GM19324 (cell line): Measurements from ENCODE around the gene SLCO1C1.
"Not testable (repeated sequence)": the region's sequence is repeated elsewhere in the genome, so short reads cannot be mapped to it uniquely, and the experiment has no call there.

Experiments used
- ATAC-seq: cut with Tn5 transposase; IDR thresholded peaks from one replicate; pipeline ENCODE4 v1.9.1; 2021; ENCODE audit warnings: mild to moderate bottlenecking, moderate library complexity; ENCODE audit not compliant: unreplicated experiment, low FRiP score

SLCO1C1 gene, protein sequence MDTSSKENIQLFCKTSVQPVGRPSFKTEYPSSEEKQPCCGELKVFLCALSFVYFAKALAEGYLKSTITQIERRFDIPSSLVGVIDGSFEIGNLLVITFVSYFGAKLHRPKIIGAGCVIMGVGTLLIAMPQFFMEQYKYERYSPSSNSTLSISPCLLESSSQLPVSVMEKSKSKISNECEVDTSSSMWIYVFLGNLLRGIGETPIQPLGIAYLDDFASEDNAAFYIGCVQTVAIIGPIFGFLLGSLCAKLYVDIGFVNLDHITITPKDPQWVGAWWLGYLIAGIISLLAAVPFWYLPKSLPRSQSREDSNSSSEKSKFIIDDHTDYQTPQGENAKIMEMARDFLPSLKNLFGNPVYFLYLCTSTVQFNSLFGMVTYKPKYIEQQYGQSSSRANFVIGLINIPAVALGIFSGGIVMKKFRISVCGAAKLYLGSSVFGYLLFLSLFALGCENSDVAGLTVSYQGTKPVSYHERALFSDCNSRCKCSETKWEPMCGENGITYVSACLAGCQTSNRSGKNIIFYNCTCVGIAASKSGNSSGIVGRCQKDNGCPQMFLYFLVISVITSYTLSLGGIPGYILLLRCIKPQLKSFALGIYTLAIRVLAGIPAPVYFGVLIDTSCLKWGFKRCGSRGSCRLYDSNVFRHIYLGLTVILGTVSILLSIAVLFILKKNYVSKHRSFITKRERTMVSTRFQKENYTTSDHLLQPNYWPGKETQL

DNA sequence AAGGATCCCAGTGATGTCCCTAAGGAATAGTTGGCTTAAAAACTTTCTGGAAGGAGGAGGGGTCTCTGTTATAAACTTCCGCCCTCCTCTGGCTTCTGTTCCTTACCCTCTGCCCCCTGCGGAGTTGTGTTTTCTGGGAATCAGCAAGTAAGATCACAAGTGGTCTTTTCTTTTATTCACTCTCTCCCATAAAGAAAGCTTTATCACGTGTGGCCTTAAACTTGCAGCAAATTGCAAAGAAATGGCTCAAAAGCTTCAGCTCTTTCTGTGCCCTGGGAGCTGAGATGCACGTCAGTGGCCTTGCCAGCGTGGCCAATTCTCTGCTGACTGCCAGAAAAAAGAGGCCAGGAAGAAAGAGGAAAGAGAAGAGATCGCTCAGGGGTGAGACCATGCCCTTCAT lies at the start of gene SLCO1C1:
TSS of gene SLCO1C1 (plus strand) at position 101 of the 400 bp plus-strand sequence. CDS start 4,245 bp downstream, outside the sequence.
- ATAC-seq, result no peak

DNA sequence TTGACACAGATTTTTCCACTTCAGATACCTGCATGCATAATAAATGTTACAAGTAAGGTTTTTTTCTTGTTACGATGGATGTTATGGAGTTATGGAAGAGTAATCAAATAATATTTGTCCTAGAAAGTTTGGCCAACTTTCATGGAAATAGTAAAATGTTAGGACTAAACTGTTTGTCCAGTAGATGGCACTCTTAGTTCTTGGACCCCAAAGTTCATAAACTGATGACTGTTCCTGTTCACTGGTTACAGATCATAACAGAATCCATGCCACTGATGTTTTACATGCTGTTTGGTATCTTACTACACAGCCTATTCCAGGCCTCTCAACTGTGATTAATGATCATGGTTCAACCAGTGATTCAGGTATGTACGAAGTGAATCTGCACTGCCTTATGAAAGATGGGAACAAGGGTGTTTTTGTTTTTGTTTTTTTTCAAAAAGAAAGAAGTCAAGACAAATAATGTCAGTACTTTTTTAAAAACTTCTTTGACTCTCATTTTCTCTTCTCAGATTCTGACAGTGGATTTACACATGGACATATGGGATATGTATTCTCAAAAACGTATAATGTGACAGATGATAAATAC lies 48.8 kb upstream of the SLCO1C1 start:
- ATAC-seq, result no peak

DNA sequence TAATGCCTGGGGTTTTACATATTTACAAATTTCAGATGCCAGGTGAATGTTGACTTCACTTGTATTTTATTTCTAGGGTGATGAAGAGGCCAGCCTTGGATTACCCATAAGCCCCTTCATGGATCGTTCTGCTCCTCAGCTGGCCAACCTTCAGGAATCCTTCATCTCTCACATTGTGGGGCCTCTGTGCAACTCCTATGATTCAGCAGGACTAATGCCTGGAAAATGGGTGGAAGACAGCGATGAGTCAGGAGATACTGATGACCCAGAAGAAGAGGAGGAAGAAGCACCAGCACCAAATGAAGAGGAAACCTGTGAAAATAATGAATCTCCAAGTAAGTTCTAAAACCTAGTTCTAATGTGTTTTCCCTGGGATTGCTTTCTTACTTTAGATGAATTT lies 41.3 kb upstream of the SLCO1C1 start:
- no peak for ATAC-seq

DNA sequence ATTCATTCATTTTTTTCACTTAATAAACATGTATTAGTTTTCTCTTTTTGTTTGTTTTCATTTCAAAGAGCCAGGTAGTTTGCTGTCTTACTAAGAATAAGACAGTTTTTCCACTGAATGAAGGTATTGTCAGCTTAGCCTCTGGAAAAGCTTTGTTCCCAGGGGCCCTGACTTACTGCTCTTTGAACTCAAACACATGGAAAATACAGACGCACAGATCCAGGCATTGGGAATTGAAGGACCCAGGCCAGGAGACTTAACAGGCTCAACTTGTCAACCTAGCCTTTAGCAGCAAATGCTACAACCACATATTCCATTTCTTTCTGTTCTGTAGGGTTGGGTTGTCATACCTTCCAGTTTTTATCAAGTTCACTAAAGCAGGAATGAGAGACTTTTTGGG lies 38.5 kb upstream of the SLCO1C1 start:
- no peak for ATAC-seq

DNA sequence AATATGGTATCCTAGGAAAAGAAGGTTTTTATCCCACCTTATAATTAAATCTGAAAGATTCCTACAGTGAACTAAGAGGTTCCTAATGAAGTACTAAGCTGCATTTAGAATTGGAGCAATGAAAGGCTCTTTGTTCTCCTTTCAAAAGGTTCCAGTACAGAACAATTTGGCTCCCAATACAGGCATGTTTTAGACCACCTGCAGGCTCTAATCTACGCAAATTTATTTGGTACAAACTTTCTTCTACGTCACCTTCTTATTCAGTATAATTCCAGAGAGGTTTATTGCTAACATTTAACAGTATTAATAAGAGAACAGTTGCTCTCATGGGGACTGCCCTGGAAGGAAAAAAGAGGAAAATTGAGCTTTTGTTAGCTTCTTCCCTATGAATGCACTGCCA lies 37.6 kb upstream of the SLCO1C1 start:
- ATAC-seq, result no peak

DNA sequence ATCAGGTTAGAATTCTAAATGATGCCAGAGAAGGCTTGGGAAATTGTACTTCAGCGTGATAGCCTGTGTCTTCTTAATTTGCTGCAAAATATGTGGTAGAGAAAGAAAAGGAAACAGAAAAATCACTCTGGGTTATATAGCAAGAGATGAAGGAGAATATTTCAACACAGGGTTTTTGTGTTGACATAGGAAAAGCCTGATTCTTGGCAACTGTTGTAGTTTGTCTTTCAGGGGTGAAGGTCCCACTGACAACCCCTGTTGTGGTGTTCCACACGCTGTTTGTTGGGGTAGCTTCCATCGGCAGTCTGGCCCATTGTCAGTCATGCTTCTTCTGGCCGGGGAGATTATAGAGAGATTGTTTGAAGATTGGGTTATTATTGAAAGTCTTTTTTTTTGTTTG lies 13.8 kb upstream of the SLCO1C1 start:
- ATAC-seq, result no peak

DNA sequence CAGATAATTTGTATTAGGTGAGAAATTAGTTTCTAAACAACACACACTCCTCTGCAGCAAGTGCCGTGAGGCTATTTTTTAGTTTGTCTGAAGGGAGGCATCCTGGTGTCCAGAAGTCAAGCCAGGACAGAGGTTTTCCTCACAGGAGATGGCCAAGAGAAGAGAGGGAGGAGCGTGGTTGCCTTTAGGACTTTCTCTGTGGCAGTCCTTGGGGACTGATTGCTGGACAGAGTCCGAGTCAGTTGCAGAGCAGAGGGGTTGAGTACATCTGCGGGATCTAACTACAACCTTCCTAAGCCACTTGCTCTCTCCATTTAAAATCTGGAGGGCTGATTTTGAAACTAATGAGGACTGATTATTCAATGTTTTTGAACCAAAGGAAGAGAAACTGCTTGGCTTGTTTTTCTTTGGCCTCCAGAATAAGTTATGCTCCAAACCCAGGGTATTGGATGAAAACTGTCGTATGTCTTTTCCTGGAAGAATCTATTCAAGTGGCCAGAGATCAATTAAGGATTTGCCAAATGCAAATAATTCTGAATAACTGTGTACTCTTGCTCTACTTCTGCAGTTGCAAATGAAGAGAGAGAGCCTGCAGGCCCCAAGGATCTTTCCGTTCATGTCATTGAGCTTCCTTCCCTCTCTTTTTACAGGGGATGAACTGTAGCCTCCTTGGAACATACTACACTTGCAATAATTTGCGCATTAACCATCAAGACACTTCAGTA lies 1.2 kb downstream of the SLCO1C1 start:
- ATAC-seq, result no peak

DNA sequence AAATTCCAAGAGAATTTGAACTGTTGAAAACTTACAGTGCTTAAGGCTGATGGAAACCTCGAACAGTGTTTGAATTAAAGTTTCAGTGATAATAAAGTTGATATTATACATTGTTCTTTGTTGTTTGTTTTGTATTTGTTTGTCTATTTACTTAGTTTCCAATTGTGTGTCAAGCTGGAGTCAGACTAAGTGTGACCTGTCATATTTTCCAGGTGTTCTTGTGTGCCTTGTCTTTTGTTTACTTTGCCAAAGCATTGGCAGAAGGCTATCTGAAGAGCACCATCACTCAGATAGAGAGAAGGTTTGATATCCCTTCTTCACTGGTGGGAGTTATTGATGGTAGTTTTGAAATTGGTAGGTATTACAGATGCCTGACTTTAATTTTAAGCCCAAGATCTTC lies 6.0 kb downstream of the SLCO1C1 start:
- no peak for ATAC-seq

DNA sequence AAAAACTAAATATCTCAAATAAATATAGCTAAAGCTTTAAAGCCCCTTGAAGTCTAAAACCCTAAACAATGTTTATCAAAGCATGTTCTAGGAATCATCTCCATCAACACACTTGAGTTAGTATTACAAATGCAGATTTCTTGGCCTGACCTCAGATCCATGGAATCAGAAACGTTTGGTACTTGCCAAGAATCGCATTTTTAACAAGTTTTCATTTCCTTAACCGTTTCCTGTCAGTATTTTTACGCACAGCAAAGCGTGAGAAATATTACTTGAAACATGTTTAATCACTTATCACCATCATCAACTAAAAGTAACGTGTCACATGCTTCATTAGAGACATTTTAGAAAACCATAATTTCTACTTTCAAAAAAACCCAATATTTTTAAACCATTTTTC lies 9.7 kb downstream of the SLCO1C1 start:
- no peak for ATAC-seq

DNA sequence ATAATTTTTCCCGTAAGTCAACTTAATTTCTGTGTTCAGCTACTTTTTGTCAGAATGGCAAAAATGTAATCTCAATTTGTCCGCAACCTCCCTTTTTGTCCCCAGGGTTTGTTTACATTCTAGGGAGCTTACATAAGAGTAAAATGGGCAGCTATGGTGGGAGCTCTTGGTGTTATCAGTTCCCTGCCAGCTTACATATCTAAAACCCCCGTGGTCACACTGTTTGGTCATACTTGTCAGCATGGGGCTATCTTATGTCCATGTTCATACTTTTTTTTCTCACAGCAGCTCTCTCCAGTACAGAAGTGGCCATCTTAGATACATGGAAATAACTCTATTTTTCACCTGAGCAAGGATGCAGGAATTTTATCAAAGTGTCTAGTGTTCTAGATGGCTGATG lies 16.7 kb downstream of the SLCO1C1 start:
- no peak for ATAC-seq

DNA sequence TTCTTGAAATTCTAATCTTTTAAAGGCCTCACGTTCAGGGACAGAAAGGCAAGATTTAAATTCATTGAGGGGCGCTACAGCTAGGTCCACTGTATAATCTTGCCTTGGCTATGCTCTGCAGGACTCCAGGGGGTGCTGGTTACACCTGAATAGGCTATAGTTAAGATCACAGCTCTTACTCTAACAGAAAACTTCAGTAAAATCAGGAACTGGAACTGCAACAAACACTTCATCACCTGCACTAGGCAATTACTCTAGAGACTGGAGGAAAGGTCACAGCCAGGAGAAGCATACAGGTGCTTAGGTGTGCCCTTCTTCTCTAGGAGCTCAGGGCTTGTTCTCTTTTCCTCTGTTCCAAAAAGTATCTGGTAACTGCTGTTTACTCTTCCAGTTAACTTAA lies 20.9 kb downstream of the SLCO1C1 start:
- ATAC-seq, result no peak

DNA sequence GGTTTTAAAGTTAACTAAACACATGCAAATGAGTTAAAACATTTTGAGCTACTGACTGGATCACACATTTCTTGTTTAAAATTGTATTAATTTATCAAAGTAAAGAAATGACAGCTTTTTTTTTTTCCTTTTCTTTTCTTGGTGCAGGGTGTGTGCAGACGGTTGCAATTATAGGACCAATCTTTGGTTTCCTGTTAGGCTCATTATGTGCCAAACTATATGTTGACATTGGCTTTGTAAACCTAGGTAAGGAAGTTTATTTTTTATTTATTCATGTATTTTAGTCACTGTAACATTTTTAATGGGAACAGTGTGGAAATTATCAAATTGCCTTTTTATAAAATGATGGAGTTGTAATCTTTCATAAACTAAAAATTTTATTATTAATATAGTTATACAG lies 21.9 kb downstream of the SLCO1C1 start:
- ATAC-seq, result no peak

DNA sequence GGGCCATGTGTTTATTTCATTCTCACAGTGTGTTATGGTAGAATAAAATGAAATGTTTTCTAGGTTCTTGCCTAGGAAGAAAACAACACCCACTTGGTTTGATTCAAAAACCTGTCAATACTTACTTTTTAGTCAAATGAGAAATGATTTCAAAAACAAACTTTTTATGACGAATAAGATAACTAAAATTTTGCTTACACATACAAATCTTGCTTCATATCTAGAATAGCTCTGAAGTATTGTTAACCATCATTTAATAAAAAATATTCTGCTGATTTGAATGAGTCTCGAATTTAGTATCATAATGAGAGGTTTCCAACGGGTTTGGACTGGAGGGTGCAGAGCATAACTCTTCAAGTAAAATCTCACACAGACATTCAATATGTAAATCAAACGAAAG lies 23.2 kb downstream of the SLCO1C1 start:
- ATAC-seq, result no peak

DNA sequence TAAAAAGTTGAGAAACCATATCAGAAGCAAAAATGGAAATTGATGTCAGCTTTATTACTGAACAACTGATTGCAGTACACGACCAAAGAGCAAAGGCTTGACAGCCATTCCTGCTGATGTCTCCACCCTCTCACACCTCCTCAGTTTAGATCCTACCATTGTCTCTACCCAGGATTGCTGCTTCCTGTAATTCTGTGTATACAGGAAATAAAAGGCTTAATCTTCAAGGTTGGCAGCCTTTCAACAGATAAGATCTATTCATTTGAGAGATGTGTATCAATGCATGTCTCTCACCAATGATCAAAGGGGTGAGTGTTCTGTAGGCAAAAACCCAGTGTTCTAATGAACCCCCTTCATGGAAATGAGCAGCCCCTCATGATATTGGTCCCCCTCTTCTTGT lies 27.0 kb downstream of the SLCO1C1 start:
- ATAC-seq, result no peak

DNA sequence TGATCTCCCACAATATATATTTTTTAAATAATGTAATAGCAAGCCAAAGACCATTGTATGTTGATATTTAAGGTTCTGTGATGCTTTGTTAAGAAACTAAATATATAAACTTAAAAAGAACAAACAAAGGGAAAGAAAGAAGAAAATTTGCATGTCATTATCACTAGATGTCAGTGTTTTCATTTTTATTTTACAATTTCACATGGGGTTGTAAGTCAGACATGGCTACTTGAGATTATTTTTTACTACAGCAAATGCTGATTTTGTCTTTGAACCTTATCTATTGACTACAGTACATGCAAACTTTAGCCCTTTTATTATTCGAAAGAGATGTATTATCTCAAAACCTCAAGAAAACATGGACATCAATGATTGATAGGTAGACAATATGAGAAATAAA lies 36.1 kb downstream of the SLCO1C1 start:
- no peak for ATAC-seq

DNA sequence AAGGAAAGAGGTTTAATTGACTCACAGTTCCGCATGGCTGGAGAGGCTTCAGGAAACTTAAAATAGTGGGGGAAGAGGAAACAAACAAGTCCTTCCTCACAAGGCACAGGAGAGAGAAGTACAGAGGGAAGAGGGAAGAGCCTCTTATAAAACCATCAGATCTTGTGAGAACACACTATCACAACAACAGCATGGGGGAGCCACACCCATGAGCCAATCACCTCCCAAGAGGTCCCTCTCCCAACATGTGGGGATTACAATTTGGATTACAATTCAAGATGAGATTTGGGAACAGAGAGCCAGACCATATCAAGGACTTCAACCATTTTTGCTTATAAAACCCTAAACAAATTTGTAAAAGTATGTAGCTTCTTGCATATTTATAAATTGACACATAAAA lies 45.8 kb downstream of the SLCO1C1 start:
- ATAC-seq, result no peak

DNA sequence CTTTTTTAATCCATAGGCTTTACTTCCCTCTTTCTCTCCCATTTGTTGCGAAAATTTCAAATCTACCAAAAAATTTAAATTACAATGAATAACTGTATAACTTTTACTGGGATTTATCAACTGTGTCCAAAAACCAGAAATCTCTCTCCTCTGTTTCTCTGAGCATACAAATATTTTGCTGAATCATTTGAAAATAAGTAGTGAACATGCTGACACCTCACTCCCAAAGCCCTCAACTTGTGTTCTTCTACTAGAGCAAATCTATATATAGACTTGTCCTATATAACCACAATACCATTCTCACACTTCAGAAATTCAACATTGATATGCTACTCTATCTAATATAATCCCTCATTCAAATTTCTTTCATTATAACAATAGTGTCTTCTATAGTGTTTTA lies 53.1 kb downstream of the SLCO1C1 start:
- ATAC-seq, result no peak

DNA sequence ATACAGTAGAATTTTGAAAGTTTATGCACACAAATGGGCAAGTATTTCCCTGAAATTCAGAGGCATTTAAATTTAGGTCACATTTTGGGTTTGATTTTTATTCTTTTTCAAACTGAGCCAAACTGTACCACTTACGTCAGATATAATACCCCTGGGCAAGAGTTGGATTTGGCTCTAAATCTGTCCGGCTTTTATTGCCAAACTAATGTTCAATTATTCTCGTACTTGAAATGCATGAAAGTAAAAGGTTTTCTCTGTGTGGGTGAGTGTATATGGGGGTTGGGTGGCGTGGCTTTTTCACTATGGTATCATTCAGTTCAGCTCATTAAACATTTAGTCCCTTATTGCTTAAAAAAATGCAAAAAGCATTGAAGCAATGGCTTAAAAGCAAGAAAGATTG lies 55.9 kb downstream of the SLCO1C1 start:
- no peak for ATAC-seq

DNA sequence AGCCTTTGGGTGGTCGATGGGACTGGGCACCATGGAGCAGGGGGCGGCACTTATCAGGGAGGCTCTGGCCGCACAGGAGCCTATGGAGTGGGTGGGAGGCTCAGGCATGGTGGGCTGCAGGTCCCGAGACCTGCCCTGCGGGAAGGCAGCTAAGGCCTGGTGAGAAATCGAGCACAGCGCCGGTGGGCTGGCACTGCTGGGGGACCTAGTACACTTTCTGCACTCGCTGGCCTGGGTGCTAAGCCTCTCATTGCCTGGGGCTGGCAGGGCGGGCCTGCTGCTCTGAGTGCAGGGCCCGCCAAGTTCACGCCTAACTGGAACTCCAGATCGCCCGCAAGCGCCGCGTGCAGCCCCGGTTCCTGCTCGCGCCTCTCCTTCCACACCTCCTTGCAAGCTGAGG lies 82.3 kb downstream of the SLCO1C1 start:
- ATAC-seq, result no peak

DNA sequence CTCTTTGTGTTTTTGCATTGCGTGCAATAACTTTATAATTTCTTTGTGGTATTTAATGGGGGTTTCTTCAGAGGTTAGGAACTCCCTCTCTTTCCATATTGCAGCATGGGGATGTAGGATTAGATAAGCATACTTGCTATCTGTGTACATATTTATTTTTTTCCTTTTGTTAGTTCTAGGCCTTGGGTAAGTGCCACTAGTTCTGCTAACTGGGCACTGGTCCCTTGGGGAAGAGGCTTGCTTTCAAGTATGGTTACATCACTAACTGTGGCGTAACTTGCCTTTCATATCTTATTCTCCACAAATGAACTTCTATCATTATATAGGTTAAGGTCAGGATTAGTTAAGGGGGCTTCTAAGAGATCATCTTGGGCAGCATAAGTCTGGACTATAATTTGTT lies 83.8 kb downstream of the SLCO1C1 start:
- ATAC-seq, result no peak

DNA sequence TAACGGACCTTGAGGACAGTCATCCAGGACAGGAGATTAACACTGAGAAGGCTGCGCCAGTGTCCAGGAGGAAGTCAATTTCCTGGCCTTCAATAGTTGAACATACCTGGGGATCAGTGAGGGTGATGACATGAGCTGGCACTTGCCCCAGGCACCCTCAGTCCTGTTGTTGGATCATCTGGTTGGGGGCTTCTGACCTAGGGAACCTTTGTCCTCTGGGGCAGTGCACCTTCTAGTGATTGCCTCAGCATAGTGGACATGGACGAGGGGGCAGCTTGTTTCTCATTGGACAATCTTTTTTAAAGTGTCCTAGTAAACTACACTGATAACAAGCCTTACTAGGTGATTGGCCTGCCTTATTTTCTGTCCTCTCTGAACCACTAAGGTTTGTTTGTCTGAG lies 84.8 kb downstream of the SLCO1C1 start:
- ATAC-seq, result not testable (repeated sequence)
